BE2C (cell line): ENCODE results near the gene CDS2.
A peak's percentile ranks its signal among the peaks of the same experiment; 100 is the strongest.

ENCODE experiments used
- DNase-seq: peaks from one replicate; pipeline ENCODE4 v3.0.0-alpha.2; 2020
- H3K27me3 ChIP-seq: fragments of 250-450 bp; sonication (Bioruptor Pico); 2 replicates; pipeline ENCODE4 v1.5.1; 2020; ENCODE audit warnings: mild to moderate bottlenecking
- H3K36me3 ChIP-seq: fragments of 250-450 bp; sonication (Bioruptor Pico); 2 replicates; pipeline ENCODE4 v1.5.1; 2020; ENCODE audit warnings: mild to moderate bottlenecking
- H3K4me1 ChIP-seq: fragments of 250-450 bp; sonication (Bioruptor Pico); 2 replicates; pipeline ENCODE4 v1.5.1; 2020
- H3K4me3 ChIP-seq: 2 replicates; pipeline ENCODE4 v1.5.1; 2011; ENCODE audit warnings: low read depth, low read length
- H3K9me3 ChIP-seq: fragments of 250-450 bp; sonication (Bioruptor Pico); 2 replicates; pipeline ENCODE4 v1.5.1; 2020
- TF ChIP-seq, protein P1 (sequence below): IDR thresholded peaks from 2 replicates; pipeline ENCODE4 v1.5.1; 2012; ENCODE audit warnings: mild to moderate bottlenecking, low read depth, low read length

The CDS2 gene

DNA sequence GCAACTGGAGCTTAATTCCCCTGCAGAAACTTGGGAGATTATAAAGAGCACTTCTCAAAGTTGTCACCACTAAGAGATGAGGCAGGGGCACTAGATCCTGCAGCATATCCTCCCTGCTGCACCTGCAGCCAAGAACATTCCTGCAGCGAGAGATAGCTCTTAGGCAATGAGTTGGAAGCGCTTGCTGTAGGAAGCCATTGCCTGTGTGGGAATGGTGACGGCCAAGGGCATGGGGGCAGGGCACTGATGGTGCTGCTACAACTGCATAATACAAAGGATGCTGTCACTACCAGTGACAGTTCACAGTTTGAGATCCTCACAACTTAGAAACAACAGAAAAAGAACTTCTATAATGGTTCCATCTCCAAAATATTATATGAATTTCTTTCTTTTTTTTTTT, 89.9 kb downstream of the CDS2 start:
- H3K27me3 ChIP-seq, result no peaks in the 10 kb centered on the region; the same call in 1 of the 2 replicates
- H3K36me3 ChIP-seq, result no peaks in the 10 kb centered on the region
- no peak overlapping the region for H3K4me3 ChIP-seq
- no peaks in the 10 kb centered on the region for H3K9me3 ChIP-seq
- DNase-seq, result no peak
- H3K4me1 ChIP-seq, result no peaks in the 10 kb centered on the region
- TF ChIP-seq, protein P1, sequence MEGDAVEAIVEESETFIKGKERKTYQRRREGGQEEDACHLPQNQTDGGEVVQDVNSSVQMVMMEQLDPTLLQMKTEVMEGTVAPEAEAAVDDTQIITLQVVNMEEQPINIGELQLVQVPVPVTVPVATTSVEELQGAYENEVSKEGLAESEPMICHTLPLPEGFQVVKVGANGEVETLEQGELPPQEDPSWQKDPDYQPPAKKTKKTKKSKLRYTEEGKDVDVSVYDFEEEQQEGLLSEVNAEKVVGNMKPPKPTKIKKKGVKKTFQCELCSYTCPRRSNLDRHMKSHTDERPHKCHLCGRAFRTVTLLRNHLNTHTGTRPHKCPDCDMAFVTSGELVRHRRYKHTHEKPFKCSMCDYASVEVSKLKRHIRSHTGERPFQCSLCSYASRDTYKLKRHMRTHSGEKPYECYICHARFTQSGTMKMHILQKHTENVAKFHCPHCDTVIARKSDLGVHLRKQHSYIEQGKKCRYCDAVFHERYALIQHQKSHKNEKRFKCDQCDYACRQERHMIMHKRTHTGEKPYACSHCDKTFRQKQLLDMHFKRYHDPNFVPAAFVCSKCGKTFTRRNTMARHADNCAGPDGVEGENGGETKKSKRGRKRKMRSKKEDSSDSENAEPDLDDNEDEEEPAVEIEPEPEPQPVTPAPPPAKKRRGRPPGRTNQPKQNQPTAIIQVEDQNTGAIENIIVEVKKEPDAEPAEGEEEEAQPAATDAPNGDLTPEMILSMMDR, result no peak

DNA sequence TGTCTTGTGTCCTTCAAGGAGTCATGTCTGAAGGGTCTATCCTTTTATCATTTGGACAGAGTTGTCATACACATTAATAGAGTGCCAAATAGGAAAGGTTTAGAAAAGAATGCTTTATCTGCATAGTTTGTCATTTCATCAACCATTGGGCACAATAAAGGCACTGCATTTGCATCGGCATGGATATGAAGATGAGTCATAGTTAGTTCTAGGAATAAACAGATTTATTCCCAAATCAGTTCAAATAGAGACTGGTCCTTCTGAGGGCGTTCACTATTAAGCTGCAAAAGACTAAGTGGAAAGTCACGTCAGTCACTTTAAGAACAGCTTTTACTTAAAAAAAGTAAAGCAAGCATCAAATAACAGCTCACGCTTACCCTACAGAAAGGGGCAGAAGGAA, 90.8 kb downstream of the CDS2 start:
- H3K9me3 ChIP-seq, result no peaks in the 10 kb centered on the region
- DNase-seq, result no peak
- no peaks in the 10 kb centered on the region; the same call in 1 of the 2 replicates for H3K27me3 ChIP-seq
- H3K36me3 ChIP-seq, result no peaks in the 10 kb centered on the region
- TF ChIP-seq, protein P1, result no peak
- no peaks in the 10 kb centered on the region for H3K4me1 ChIP-seq
- H3K4me3 ChIP-seq, result no peak overlapping the region

DNA sequence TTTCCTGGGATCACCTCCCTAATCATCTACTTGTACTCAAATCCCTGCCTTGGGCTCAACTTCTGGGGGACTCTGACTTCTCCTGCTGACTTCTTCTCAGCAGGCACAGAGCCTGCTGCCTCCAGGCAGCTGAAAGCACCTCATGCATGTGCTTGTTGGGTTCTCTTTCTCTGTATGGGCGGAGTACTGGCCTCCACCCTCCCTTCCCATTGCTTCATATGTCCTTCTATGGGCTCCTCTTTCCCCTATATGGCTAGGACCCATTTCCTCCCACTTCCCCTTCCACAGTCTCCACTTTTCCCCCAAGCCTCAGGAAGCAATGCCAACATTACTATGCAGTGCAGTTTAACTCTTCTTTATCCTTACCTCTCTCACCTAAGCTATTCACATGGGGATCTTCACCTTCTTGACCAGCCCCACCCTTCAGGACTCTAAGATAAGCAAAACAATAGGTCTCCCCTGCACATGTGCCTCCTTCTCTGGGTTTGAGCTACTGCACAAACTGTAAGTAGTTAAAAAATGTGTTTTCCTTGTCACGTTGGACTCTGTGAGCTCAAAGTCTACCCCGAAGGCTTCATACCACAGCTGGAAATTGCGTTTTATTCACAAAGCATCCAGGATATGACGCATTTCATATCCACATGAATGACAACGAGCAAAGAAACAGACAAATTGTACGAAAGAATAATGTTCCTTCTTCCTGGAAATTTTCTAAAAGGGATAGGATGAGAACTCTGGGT, 93.7 kb downstream of the CDS2 start:
- Histone ChIP-seq H3K9me3 (no peaks in the 10 kb centered on the region), H3K27me3 (no peaks in the 10 kb centered on the region; the same call in 1 of the 2 replicates), H3K36me3 (no peaks in the 10 kb centered on the region), H3K4me3 (no peak overlapping the region), H3K4me1 (no peaks in the 10 kb centered on the region)
- DNase-seq, result no peak
- TF ChIP-seq, protein P1, result no peak

DNA sequence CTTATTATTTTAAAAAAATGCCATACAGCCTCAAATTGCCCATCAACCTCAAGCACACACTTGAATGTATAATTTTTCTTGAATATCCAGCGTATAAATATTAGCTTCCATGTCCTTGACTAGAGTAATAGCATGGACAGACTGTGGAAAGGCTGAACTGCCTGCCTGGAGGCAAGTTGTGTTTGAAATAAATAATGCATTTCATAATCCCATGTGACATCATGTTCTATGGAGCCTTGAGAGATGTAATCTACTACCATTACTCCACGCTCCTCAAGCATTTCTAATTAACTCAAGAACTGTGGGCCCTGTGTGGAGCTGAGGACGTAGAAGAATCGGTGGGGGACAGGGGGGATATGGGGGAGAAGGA, 94.2 kb downstream of the CDS2 start:
- no peak overlapping the region for H3K4me3 ChIP-seq
- H3K27me3 ChIP-seq, result no peaks in the 10 kb centered on the region; the same call in 1 of the 2 replicates
- DNase-seq, result no peak
- H3K36me3 ChIP-seq, result no peaks in the 10 kb centered on the region
- no peaks in the 10 kb centered on the region for H3K4me1 ChIP-seq
- TF ChIP-seq, protein P1, result no peak
- no peaks in the 10 kb centered on the region for H3K9me3 ChIP-seq

DNA sequence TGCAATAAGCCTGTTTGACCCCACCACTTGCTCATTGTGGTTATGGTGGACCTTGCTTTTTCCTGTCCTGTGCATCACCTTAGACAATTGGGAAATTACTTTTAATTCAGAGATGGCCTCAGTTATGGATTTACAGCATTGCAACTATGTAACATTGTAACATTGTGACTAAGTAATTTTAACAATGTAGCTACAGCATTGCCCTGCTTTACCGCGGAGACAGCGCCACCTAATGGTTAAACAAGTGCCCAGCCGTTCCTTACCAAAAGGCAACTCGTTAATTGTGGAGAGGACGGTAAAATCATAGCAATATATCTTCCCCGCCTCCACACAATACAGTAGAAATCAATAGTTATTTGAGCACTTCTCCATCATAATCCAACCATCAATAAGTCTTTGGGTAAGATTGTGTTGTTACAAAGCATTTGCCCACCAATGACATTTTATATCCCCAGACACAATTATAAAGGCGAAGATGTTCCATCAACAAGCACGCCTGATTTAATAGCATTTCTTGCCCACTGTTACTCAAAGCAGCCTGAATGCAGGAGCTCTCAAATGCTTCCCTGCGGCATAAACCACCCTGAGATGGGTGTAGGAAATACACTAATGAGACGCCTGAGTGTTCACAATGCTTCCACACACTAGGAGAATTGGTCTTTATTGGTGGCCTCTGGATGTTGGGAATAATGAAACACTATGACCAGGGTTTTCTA, 96.3 kb downstream of the CDS2 start:
- Histone ChIP-seq H3K9me3 (no peaks in the 10 kb centered on the region), H3K27me3 (no peaks in the 10 kb centered on the region; the same call in 1 of the 2 replicates), H3K4me1 (no peaks in the 10 kb centered on the region), H3K36me3 (no peaks in the 10 kb centered on the region), H3K4me3 (no peak overlapping the region)
- peak; percentile 70 for DNase-seq
- TF ChIP-seq, protein P1, result peak; percentile 94

DNA sequence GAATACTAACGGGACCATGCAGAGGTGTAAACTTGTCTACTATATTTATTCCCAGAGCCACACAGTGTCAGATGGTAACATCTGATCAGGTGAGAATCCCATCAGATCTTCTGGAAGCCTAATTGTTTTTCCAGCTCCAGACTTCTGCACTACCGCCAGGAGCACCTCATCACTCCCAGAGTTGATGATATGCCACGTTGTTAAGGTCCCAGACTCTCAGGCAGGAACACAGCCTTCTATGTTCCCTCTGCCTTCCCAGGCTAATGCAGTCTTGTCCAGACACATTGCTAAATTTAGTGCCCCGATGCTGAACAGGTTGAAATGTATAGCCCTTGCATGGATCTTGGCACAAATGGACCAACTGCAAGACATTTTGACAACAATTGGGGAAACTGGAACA, 103.7 kb downstream of the CDS2 start:
- Histone ChIP-seq H3K4me3 (no peak overlapping the region), H3K4me1 (no peaks in the 10 kb centered on the region), H3K27me3 (peaks cover 4% of the 10 kb centered on the region; the same call in 1 of the 2 replicates), H3K36me3 (no peaks in the 10 kb centered on the region), H3K9me3 (no peaks in the 10 kb centered on the region)
- TF ChIP-seq, protein P1, result no peak
- DNase-seq, result no peak
